GM23338 (cell line): Measurements from ENCODE around the gene PKDCC. TPM values are rescaled to one million over a fixed set of nuclear protein-coding genes. Genes with fewer than 3 reads are reported as not detected.

ENCODE experiments used
- ATAC-seq: fragments of 200-7000 bp; cut with Tn5 transposase; 3 replicates; pipeline ENCODE4 v1.9.1; 2020
- DNase-seq: peaks from one replicate; pipeline ENCODE4 v3.0.0-alpha.2; 2015; ENCODE audit warnings: low spot score
- H2AFZ ChIP-seq: fragments of 200-600 bp; sonication (generic); 2 replicates; pipeline ENCODE4 v1.8.0; 2016; ENCODE audit warnings: antibody characterized with exemption, mild to moderate bottlenecking, moderate library complexity
- H3F3A ChIP-seq: fragments of 200-600 bp; sonication (generic); replicated peaks from 2 replicates; pipeline ENCODE4 v1.8.0; 2017; ENCODE audit warnings: antibody characterized with exemption, mixed run types, low read depth
- H3K27ac ChIP-seq: fragments of 200-600 bp; sonication (generic); 2 replicates; pipeline ENCODE4 v1.6.1; 2016; ENCODE audit warnings: low read depth
- H3K27me3 ChIP-seq: fragments of 200-600 bp; sonication (generic); 2 replicates; pipeline ENCODE4 v1.8.0; 2016; ENCODE audit warnings: mild to moderate bottlenecking, mixed run types, moderate library complexity; ENCODE audit not compliant: insufficient read depth
- H3K36me3 ChIP-seq: fragments of 200-600 bp; sonication (generic); 2 replicates; pipeline ENCODE4 v1.8.0; 2016; ENCODE audit warnings: mild to moderate bottlenecking; ENCODE audit not compliant: insufficient read depth
- H3K4me1 ChIP-seq: fragments of 200-600 bp; sonication (generic); 2 replicates; pipeline ENCODE4 v1.8.0; 2016; ENCODE audit warnings: mild to moderate bottlenecking, moderate library complexity; ENCODE audit not compliant: insufficient read depth
- H3K4me2 ChIP-seq: fragments of 200-600 bp; sonication (generic); 2 replicates; pipeline ENCODE4 v1.7.1; 2017; ENCODE audit warnings: mixed run types
- H3K4me3 ChIP-seq: fragments of 200-600 bp; sonication (generic); 2 replicates; pipeline ENCODE4 v1.6.1; 2016; ENCODE audit warnings: mixed run types
- H3K79me2 ChIP-seq: fragments of 200-600 bp; sonication (generic); replicated peaks from 2 replicates; pipeline ENCODE4 v1.8.0; 2017; ENCODE audit warnings: mild to moderate bottlenecking; ENCODE audit not compliant: insufficient read depth
- H3K9me2 ChIP-seq: fragments of 200-600 bp; sonication (generic); 2 replicates; pipeline ENCODE4 v1.8.0; 2017; ENCODE audit not compliant: insufficient read depth
- H4K20me1 ChIP-seq: fragments of 200-600 bp; sonication (generic); replicated peaks from 2 replicates; pipeline ENCODE4 v1.8.0; 2017; ENCODE audit warnings: mild to moderate bottlenecking; ENCODE audit not compliant: insufficient read depth
- H3K27ac Mint-ChIP-seq: 2 replicates; pipeline ENCODE4 v1.8.0; 2020; ENCODE audit warnings: inconsistent platforms, mild to moderate bottlenecking, moderate library complexity, mixed read lengths
- H3K27me3 Mint-ChIP-seq: 3 replicates; pipeline ENCODE4 v1.8.0; 2022; ENCODE audit warnings: low read depth, mild to moderate bottlenecking, moderate library complexity, mixed read lengths, inconsistent platforms; ENCODE audit not compliant: insufficient read depth, poor library complexity
- H3K36me3 Mint-ChIP-seq: 3 replicates; pipeline ENCODE4 v1.8.0; 2021; ENCODE audit warnings: low read depth, mild to moderate bottlenecking, inconsistent platforms, moderate library complexity, mixed read lengths
- H3K4me1 Mint-ChIP-seq: 3 replicates; pipeline ENCODE4 v1.8.0; 2020; ENCODE audit warnings: mild to moderate bottlenecking, inconsistent platforms, mixed read lengths
- H3K4me3 Mint-ChIP-seq: 3 replicates; pipeline ENCODE4 v1.8.0; 2021; ENCODE audit warnings: moderate library complexity, mild to moderate bottlenecking, inconsistent platforms, mixed read lengths
- H3K9me3 Mint-ChIP-seq: 3 replicates; pipeline ENCODE4 v1.8.0; 2020; ENCODE audit warnings: moderate library complexity, mild to moderate bottlenecking, inconsistent platforms, mixed read lengths
- CREB1 ChIP-seq: fragments of 250-450 bp; sonication (Bioruptor Pico); IDR thresholded peaks from 2 replicates; pipeline ENCODE4 v1.5.0; 2020; ENCODE audit warnings: low read depth, mild to moderate bottlenecking, moderate library complexity
- CTCF ChIP-seq, 2 experiments: fragments of 200-600 bp in 1 of 2; sonication (generic) in 1 of 2; conservative IDR thresholded peaks; 2 replicates each; pipeline versions ENCODE4 v1.5.1 to v1.6.1; 2016 to 2017; ENCODE audit warnings: antibody characterized with exemption in 2 of 2, low read depth in 2 of 2, mild to moderate bottlenecking in 2 of 2, moderate library complexity in 1 of 2
- JUNB ChIP-seq: IDR thresholded peaks from one replicate; pipeline ENCODE4 v1.6.1; 2016; ENCODE audit warnings: antibody characterized with exemption; ENCODE audit not compliant: unreplicated experiment
- POLR2AphosphoS5 ChIP-seq: IDR thresholded peaks from 2 replicates; pipeline ENCODE4 v1.6.1; 2016; ENCODE audit warnings: antibody characterized with exemption, low read depth
- REST ChIP-seq: IDR thresholded peaks from one replicate; pipeline ENCODE4 v1.6.1; 2018; ENCODE audit warnings: antibody characterized with exemption; ENCODE audit not compliant: unreplicated experiment
- STAT1 ChIP-seq: IDR thresholded peaks from one replicate; pipeline ENCODE4 v1.6.1; 2016; ENCODE audit warnings: antibody characterized with exemption; ENCODE audit not compliant: unreplicated experiment
- ZNF114 ChIP-seq: fragments of 250-450 bp; sonication (Bioruptor Pico); IDR thresholded peaks from 2 replicates; pipeline ENCODE4 v1.5.0; 2020; ENCODE audit warnings: mild to moderate bottlenecking, moderate library complexity
- ZNF331 ChIP-seq: fragments of 250-450 bp; sonication (Bioruptor Pico); IDR thresholded peaks from 2 replicates; pipeline ENCODE4 v1.5.0; 2020; ENCODE audit warnings: low read depth, mild to moderate bottlenecking, moderate library complexity
- ZNF462 ChIP-seq: fragments of 250-450 bp; sonication (Bioruptor Pico); IDR thresholded peaks from 2 replicates; pipeline ENCODE4 v1.5.0; 2020; ENCODE audit warnings: mild to moderate bottlenecking, moderate library complexity
- polyA plus RNA-seq: library from polyadenylated mRNA; unstranded; fragments of >200 nt; fragmentation: Nextera tagmentation; extraction: Ambion mirVana; gene quantifications from 2 replicates; pipeline ENCODE4 v1.2.1, GENCODE V29; 2016
- total RNA-seq: library from RNA; depleted of rRNA; stranded (reverse); fragments of >200 nt; shearing (Covaris generic); gene quantifications from 2 replicates; pipeline ENCODE4 v1.2.3, GENCODE V29; 2014

PKDCC gene
- total and polyA plus RNA-seq, 2 experiments from 2014 or later, result 7.0 to 44.8 TPM

GRCh38 chr2:42032224-42032620 is 15.6 kb upstream of the PKDCC start:
- DNase-seq (peak; percentile 56), ATAC-seq (peak; percentile 21)
- Histone ChIP-seq H4K20me1 (no peaks in the 10 kb centered on the region), H3K4me3 (peak overlapping the region; percentile 36), H2AFZ (no peak overlapping the region; the same call in 1 of the 2 replicates), H3K4me2 (peak overlapping the region; percentile 70), H3K4me1 (peaks cover 49% of the 10 kb centered on the region), H3F3A (no peaks in the 10 kb centered on the region; the same call in 1 of the 2 replicates), H3K79me2 (no peaks in the 10 kb centered on the region), H3K27me3 (peaks cover 20% of the 10 kb centered on the region), H3K27ac (no peak overlapping the region), H3K9me2 (0 out of 2 replicates have a peak, but pooled peaks cover 3% of the 10 kb centered on the region), H3K36me3 (no peaks in the 10 kb centered on the region)
- peaks cover 38% of the 10 kb centered on the region for H3K27me3 Mint-ChIP-seq
- H3K36me3 Mint-ChIP-seq, result peaks cover 7% of the 10 kb centered on the region
- H3K4me1 Mint-ChIP-seq, result peaks cover 51% of the 10 kb centered on the region
- no peak overlapping the region; the same call in 2 of the 3 replicates for H3K4me3 Mint-ChIP-seq
- peaks cover 4% of the 10 kb centered on the region; the same call in 2 of the 3 replicates for H3K9me3 Mint-ChIP-seq
- peak; percentile 50; the same call in 1 of the 2 replicates for TF ChIP-seq ZNF462 (CRISPR knock-in tag)
- no peak for TF ChIP-seq ZNF114 (CRISPR knock-in tag)
- no peak overlapping the region for H3K27ac Mint-ChIP-seq

GRCh38 chr2:42032745-42033144 is 15.1 kb upstream of the PKDCC start:
- Histone ChIP-seq H3K4me3 (peak overlapping the region; percentile 36; the same call in 1 of the 2 replicates), H3K4me2 (peak overlapping the region; percentile 70), H3K36me3 (no peaks in the 10 kb centered on the region), H3K9me2 (0 out of 2 replicates have a peak, but pooled peaks cover 3% of the 10 kb centered on the region), H3K27ac (no peak overlapping the region), H2AFZ (no peak overlapping the region), H3F3A (no peaks in the 10 kb centered on the region; the same call in 1 of the 2 replicates), H3K27me3 (peaks cover 20% of the 10 kb centered on the region), H3K4me1 (peaks cover 49% of the 10 kb centered on the region), H3K79me2 (no peaks in the 10 kb centered on the region), H4K20me1 (no peaks in the 10 kb centered on the region)
- no peak for DNase-seq
- Mint-ChIP-seq H3K27me3 (peaks cover 34% of the 10 kb centered on the region), H3K4me3 (no peak overlapping the region; the same call in 2 of the 3 replicates), H3K27ac (no peak overlapping the region), H3K36me3 (peaks cover 4% of the 10 kb centered on the region; the same call in 2 of the 3 replicates), H3K9me3 (peaks cover 4% of the 10 kb centered on the region; the same call in 1 of the 3 replicates), H3K4me1 (peaks cover 51% of the 10 kb centered on the region)
- no peak for ATAC-seq
- TF ChIP-seq CTCF (conservative IDR thresholded peaks at IDR 0.05; ENCODE audit: low read depth in 2 of 2) (no peak), REST (no peak), ZNF331 (CRISPR knock-in tag) (no peak), STAT1 (no peak), POLR2AphosphoS5 (no peak), CREB1 (CRISPR knock-in tag) (no peak), JUNB (no peak)
